IMR-90 (cell line): ENCODE data around the gene OFD1. TPM values are rescaled to one million over a fixed set of nuclear protein-coding genes. Genes with fewer than 3 reads are reported as not detected.
"Not testable (repeated sequence)": the region's sequence is repeated elsewhere in the genome, so short reads cannot be mapped to it uniquely, and the experiment has no call there.

Experiments used
- ATAC-seq: fragments of 200-7000 bp; cut with Tn5 transposase; 2 replicates; pipeline ENCODE4 v1.9.1; 2020; ENCODE audit warnings: low read depth, mild to moderate bottlenecking, moderate library complexity
- BruUV-seq: library from RNA; stranded (reverse); fragments of 400-500 nt; replicated peaks from 2 replicates; lab custom pipeline; 2021; lab: Mats Ljungman, UMichigan
- CTCF ChIA-PET: fragments of 300-600 bp; formaldehyde crosslinking; extraction: SDS; loops from one replicate; lab custom pipeline; 2021; ENCODE audit warnings: antibody characterized with exemption; lab: Yijun Ruan, JAX
- POLR2A ChIA-PET: fragments of 300-600 bp; sonication (Branson Sonifier 250); formaldehyde crosslinking; loops from one replicate; lab custom pipeline; 2022; ENCODE audit warnings: antibody characterized with exemption; ENCODE audit not compliant: unreplicated experiment; lab: Charles Lee
- DNase-seq: peaks from one replicate; pipeline ENCODE4 v3.0.0; 2013
- H2AFZ ChIP-seq: replicated peaks from 2 replicates; pipeline ENCODE3; 2013; ENCODE audit warnings: low read length, mild to moderate bottlenecking; ENCODE audit not compliant: poor library complexity
- H2AK5ac ChIP-seq: 2 replicates; pipeline ENCODE4 v1.6.1; 2013; ENCODE audit warnings: low read depth, low read length, inconsistent platforms
- H2AK9ac ChIP-seq: replicated peaks from 2 replicates; pipeline ENCODE3; 2013; ENCODE audit warnings: mild to moderate bottlenecking, low read depth, low read length, moderate library complexity; ENCODE audit not compliant: poor library complexity
- H2BK120ac ChIP-seq: 2 replicates; pipeline ENCODE4 v1.6.1; 2013; ENCODE audit warnings: low read depth, low read length, inconsistent platforms
- H2BK15ac ChIP-seq: 3 replicates; pipeline ENCODE4 v1.6.1; 2013; ENCODE audit warnings: low read depth, low read length, inconsistent platforms
- H2BK20ac ChIP-seq: 2 replicates; pipeline ENCODE4 v1.6.1; 2013; ENCODE audit warnings: low read depth, mild to moderate bottlenecking, inconsistent platforms, low read length, moderate library complexity
- H2BK5ac ChIP-seq: 2 replicates; pipeline ENCODE4 v1.6.1; 2013; ENCODE audit warnings: mild to moderate bottlenecking, low read depth, low read length, inconsistent platforms; ENCODE audit not compliant: poor library complexity, severe bottlenecking
- H3K14ac ChIP-seq: replicated peaks from 2 replicates; pipeline ENCODE4 v1.6.1; 2013; ENCODE audit warnings: low read depth, low read length, inconsistent platforms
- H3K18ac ChIP-seq: 2 replicates; pipeline ENCODE4 v1.6.1; 2013; ENCODE audit warnings: low read depth, low read length, control low read depth
- H3K23ac ChIP-seq: 2 replicates; pipeline ENCODE4 v1.6.1; 2013; ENCODE audit warnings: low read depth, low read length, inconsistent platforms
- H3K27ac ChIP-seq: 2 replicates; pipeline ENCODE4 v1.5.1; 2013; ENCODE audit warnings: mild to moderate bottlenecking, control low read depth, low read length; ENCODE audit not compliant: insufficient read depth
- H3K27me3 ChIP-seq: 2 replicates; pipeline ENCODE4 v1.6.1; 2013; ENCODE audit warnings: low read length; ENCODE audit not compliant: control insufficient read depth, insufficient read depth
- H3K36me3 ChIP-seq: 2 replicates; pipeline ENCODE4 v1.6.1; 2013; ENCODE audit warnings: low read length, mixed read lengths; ENCODE audit not compliant: control insufficient read depth, insufficient read depth
- H3K4ac ChIP-seq: 2 replicates; pipeline ENCODE4 v1.6.1; 2013; ENCODE audit warnings: low read depth, low read length, inconsistent platforms
- H3K4me1 ChIP-seq: 2 replicates; pipeline ENCODE4 v1.6.1; 2013; ENCODE audit warnings: low read length, mixed read lengths; ENCODE audit not compliant: control insufficient read depth, insufficient read depth
- H3K4me2 ChIP-seq: 2 replicates; pipeline ENCODE4 v1.6.1; 2013; ENCODE audit warnings: low read depth, mild to moderate bottlenecking, control low read depth, low read length, moderate library complexity
- H3K4me3 ChIP-seq: 2 replicates; pipeline ENCODE4 v1.5.1; 2013; ENCODE audit warnings: low read depth, mild to moderate bottlenecking, control low read depth, low read length, moderate library complexity; ENCODE audit not compliant: insufficient read depth
- H3K56ac ChIP-seq: 2 replicates; pipeline ENCODE4 v1.6.1; 2013; ENCODE audit warnings: low read length, inconsistent platforms; ENCODE audit not compliant: insufficient read depth; ENCODE audit errors: extremely low read depth
- H3K79me1 ChIP-seq, 2 experiments: 2 replicates each; pipeline ENCODE4 v1.6.1; 2013; ENCODE audit warnings: low read length in 2 of 2, inconsistent platforms in 1 of 2, low read depth in 1 of 2
- H3K9ac ChIP-seq: 2 replicates; pipeline ENCODE4 v1.6.1; 2013; ENCODE audit warnings: low read depth, low read length, control low read depth
- H3K9me1 ChIP-seq: 2 replicates; pipeline ENCODE4 v1.6.1; 2013; ENCODE audit warnings: low read length, inconsistent platforms; ENCODE audit not compliant: insufficient read depth
- H3K9me3 ChIP-seq: 2 replicates; pipeline ENCODE4 v1.6.1; 2013; ENCODE audit warnings: low read length; ENCODE audit not compliant: control insufficient read depth, insufficient read depth
- H4K20me1 ChIP-seq: 2 replicates; pipeline ENCODE4 v1.6.1; 2013; ENCODE audit warnings: low read length, inconsistent platforms; ENCODE audit not compliant: insufficient read depth
- H4K5ac ChIP-seq: 2 replicates; pipeline ENCODE4 v1.6.1; 2013; ENCODE audit warnings: mild to moderate bottlenecking, low read depth, low read length, control low read depth
- H4K8ac ChIP-seq, 2 experiments: 2 replicates each; pipeline ENCODE4 v1.6.1; 2013; ENCODE audit warnings: low read depth in 2 of 2, low read length in 2 of 2, control low read depth in 1 of 2, inconsistent platforms in 1 of 2
- H4K91ac ChIP-seq: 2 replicates; pipeline ENCODE4 v1.6.1; 2013; ENCODE audit warnings: low read depth, low read length, inconsistent platforms; ENCODE audit not compliant: insufficient read depth
- WGBS, 2 experiments: methylation state at CpG; one replicate each; pipeline versions ENCODE4 v1.1.5 to v1.1.7; 2013; ENCODE audit warnings: missing lambda C conversion rate in 2 of 2; ENCODE audit not compliant: insufficient read length in 1 of 2; ENCODE audit errors: extremely low coverage in 2 of 2; 5-methylcytosine and 5-hydroxymethylcytosine counted together
- dilution Hi-C: fragments of 300-500 bp; cut with HindIII; formaldehyde crosslinking; loops from one replicate; pipeline ENCODE4 v1.14.3; 2018; ENCODE audit warnings: low sequenced_read_pairs; ENCODE audit not compliant: unreplicated experiment
- in situ Hi-C: fragments of 300-500 bp; cut with MboI; formaldehyde crosslinking; loops from 3 replicates; pipeline ENCODE4 v1.14.3; 2019; ENCODE audit warnings: low sequenced_read_pairs, inconsistent platforms, mixed read lengths
- intact Hi-C: fragments of 100-400 bp; cut with micrococcal nuclease; formaldehyde crosslinking; loops from 2 replicates; pipeline ENCODE4 v1.10.0; 2022
- polyA plus RNA-seq, 3 experiments: library from polyadenylated mRNA; depleted of rRNA; stranded (reverse); fragments of >200 nt; gene quantifications; 2 replicates each; pipeline ENCODE4 v1.2.3, GENCODE V29; 2012; ENCODE audit warnings: low replicate concordance in 1 of 3
- total RNA-seq: library from RNA; depleted of rRNA; stranded (reverse); fragments of >200 nt; gene quantifications from 2 replicates; pipeline ENCODE4 v1.2.3, GENCODE V29; 2012

The OFD1 gene
- total and polyA plus RNA-seq, 2 of the 4 experiments (the other 2 are of a cell fraction), result 8.4 to 8.6 TPM

GRCh38 chrX:13730523-13730922 is 4.0 kb upstream of the OFD1 start:
- H4K8ac ChIP-seq, dilution Hi-C loops, H2BK120ac ChIP-seq, H2AFZ ChIP-seq, H3K14ac ChIP-seq, CTCF ChIA-PET, H4K91ac ChIP-seq, H3K4me3 ChIP-seq, H3K9ac ChIP-seq, H3K4ac ChIP-seq, H3K9me3 ChIP-seq, H2BK5ac ChIP-seq, H3K18ac ChIP-seq, H4K5ac ChIP-seq, POLR2A ChIA-PET, H3K9me1 ChIP-seq, H2BK20ac ChIP-seq, ATAC-seq, H3K23ac ChIP-seq, H2BK15ac ChIP-seq, H3K4me1 ChIP-seq, H3K27me3 ChIP-seq, H3K4me2 ChIP-seq, H4K20me1 ChIP-seq, BruUV-seq, DNase-seq, H2AK9ac ChIP-seq, H3K27ac ChIP-seq, H3K56ac ChIP-seq, H2AK5ac ChIP-seq, H3K36me3 ChIP-seq: not testable (repeated sequence)
- peaks cover 12 to 36% of the 10 kb centered on the region in 2 experiments for H3K79me1 ChIP-seq
- intact Hi-C loops, result loop anchor here (5.0 kb wide), 2 partner anchors 38 to 223 kb away; no protein-coding TSS in a partner anchor
- WGBS, 2 experiments, result no CpG with 5 or more reads among the region's 1 CpG
- in situ Hi-C loops, result loop anchor here (25.0 kb wide), 1 partner anchor 768 kb away; no protein-coding TSS in a partner anchor
